CD4-positive, alpha-beta T cell treated with Interleukin-17A for 1 hour (primary cell): ENCODE results near the gene SETDB2.

Experiments
- DNase-seq: peaks from one replicate; pipeline ENCODE4 v3.0.0-alpha.2; 2020

Gene SETDB2

DNA sequence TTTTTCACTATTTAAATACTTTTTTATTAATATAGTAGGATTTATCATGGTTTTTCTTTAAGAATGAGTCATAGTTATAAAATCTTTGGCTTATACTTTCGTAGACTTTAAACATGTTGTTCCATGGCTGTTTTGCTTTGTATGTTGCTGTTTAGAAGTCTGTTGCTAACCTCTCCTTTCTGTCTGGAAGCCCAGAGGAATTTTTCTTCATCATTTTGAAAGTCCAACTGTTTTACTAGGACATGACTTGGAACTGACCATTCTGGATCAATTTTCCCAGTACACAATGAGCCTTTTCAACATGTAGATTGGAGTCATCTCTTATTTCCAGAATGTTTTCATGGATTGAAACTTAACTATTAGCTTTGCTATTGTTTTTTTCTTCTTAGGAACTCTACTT, 8.1 kb upstream of the SETDB2 start:
- DNase-seq: no peak

DNA sequence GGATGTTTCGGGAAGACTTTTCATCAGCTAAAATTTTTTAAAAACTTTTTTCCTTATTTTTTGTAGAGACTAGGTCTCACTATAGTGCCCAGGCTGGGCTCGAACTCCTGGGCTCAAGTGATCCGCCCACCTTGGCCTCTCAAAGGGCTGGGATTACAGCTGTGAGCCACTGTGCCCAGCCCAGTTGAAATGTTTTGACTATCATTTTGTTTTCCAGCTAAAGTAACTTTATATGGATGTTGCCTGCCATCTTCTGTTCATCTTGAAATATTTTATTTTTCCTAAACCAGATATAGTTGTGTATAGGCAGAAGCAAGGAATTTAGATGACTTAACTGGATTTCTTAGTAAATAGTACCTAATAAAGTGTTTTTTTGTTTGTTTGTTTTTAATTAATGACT, 7.2 kb upstream of the SETDB2 start:
- DNase-seq: no peak

DNA sequence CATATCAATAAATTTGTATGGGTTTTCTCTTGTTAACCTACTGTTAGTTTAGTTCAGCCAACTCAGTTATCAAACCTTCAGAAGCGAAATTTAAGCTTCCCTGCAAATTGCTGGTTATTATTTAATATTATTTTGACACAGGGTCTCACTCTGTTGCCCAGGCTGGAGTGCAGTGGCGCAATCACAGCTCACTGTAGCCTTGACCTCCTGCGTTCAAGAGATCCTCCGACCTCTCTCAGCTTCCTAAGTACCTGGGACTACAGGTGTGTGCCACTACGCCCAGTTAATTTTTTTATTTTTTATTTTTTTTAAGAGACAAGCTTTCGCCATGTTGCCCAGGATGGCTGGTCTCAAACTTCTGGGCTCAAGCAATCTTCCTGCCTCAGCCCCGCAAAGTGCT, 6.4 kb upstream of the SETDB2 start:
- no peak for DNase-seq

DNA sequence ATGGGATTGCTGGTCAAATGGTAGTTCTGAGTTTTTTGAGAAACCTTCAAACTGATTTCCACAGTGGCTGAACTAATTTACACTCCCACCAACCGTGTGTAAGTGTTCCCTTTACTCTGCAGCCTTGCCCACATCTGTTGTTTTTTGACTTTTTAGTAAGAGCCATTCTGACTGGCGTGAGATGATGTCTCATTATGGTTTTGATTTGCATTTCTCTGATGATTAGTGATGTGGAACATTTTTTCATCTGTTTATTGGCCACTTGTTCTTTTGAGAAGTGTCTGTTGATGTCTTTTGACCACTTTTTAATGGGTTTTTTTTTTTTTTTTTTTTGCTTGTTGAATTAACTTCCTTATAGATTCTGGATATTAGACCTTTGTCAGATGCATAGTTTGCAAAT, 4.5 kb upstream of the SETDB2 start:
- no peak for DNase-seq

DNA sequence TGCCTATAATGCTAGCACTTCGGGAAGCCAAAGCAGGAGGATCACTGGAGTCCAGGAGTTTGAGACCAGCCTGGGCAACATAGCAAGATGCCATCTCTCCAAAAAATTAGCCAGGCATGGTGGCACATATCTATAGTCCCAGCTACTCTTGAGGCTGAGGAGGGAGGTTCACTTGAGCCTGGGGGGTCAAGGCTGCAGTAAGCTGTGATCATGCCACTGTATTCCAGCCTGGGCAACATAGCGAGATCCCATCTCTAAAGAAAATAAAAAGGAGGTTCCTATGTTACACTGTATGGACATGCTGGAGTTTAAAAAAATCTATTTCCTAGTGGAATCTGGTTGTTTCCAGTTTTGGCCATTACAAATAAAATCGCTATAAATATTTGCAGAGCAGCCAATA, 2.8 kb upstream of the SETDB2 start:
- no peak for DNase-seq

DNA sequence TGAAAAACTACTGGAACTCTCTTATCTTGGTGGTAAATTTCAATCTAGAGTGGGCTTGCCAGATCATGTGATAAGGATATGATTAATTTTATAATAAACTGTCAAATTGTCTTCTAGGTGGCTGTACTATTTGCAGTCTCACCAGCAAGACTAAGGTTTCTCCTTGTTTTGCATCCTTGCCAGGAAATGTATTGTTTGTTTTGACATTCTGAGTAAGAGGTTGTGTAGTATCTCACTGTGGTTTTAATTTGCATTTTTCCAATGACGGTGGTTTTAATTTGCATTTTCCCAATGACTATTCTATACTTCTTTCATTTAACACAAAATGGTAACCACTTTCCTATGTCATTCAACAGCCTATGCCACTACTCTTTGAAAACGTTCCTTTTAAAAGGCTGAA, 2.2 kb upstream of the SETDB2 start:
- no peak for DNase-seq

DNA sequence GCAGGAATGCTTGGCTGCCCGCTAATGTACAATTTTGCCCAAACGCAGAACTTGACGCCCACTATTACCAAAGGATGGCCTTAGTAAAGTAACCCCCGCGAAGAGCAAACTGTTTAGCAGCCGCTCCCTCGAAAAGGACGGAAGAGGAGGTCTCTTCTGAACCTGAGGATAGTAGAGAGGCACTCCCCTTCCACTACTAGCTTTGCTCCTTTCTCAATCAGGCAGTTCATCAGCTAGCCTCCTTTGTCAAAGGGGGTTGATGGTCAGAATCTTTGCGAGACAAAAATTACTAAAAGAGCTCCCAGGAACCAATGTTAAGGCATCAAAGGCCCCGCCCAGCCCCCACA, 744 bp upstream of the SETDB2 start:
- no peak for DNase-seq

DNA sequence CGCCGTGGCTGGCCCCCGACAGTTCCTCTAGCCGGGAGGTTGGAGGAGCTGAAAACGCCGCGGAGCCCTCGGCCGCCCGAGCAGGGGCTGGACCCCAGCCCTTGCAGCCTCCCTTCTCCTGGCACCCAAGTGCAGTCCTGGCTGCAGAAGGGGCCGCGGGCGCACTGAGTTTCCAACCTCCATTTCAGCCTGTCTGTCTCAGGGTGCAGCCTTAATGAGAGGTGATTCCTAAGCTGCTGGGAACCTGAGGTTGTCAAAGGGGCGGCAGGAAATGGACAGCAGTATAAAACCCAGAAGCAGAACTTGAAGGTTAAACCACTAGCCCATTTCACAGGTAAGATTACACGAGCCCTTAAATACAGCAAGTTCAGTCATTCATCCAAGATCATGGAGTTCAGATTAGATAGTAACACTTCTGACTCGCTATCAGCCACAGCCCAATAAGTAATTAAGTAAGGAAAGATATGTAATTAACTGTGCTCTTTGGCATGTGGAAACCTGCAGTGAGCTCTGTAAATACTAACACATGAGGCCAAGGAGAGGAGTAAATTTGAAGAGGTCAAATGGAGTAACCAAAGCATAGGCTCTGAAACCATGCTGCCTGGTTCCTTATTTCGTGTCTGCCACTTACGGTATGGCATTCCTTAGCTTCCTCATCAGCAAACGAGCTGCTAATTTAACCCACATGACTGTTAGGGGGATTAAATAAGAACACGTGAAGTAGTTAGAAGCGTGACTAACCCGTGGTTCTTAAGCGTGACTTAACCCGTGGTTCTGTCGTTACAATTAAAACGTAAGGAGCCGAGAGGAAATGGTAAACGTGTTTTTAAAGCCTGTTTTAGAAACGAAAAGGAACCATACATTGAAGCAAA, 686 bp downstream of the SETDB2 start:
- peak; percentile 69 for DNase-seq

DNA sequence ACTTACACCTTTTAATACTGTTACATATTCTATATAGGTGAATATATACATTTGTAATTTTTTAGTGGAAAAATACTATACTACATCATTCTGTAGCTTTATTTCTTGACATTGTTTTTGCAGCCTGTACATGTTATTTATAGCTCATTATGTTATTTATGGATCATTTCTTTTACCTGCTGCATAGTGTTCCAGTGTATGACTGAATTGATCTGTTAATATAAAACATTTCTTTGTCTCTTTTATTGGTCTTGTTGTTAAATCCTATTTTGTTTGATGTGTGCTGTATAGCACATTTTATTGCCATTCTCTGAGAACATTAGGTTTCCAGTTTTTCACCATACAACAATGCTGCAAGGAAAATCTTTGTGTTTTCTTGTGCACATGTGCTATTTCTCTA, 2.4 kb downstream of the SETDB2 start:
- DNase-seq: no peak

DNA sequence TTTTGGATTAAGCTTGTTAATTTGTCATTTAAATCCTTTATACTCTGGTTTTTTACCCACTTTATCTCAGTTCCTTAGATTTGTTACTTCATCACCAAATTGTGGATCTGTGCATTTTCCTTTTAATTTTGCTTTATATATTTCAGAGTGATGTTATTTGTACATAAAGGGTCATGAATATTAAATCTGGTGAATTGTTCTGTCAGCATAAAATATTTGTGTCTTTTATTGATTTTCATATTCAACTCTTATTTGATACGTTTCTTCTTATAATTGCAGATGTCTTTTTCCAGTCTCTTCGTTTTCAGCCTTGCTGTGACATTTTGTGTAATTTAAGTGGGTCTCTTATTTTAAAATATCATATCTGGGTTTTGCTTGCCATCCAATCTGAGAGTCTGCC, 4.7 kb downstream of the SETDB2 start:
- DNase-seq: no peak

DNA sequence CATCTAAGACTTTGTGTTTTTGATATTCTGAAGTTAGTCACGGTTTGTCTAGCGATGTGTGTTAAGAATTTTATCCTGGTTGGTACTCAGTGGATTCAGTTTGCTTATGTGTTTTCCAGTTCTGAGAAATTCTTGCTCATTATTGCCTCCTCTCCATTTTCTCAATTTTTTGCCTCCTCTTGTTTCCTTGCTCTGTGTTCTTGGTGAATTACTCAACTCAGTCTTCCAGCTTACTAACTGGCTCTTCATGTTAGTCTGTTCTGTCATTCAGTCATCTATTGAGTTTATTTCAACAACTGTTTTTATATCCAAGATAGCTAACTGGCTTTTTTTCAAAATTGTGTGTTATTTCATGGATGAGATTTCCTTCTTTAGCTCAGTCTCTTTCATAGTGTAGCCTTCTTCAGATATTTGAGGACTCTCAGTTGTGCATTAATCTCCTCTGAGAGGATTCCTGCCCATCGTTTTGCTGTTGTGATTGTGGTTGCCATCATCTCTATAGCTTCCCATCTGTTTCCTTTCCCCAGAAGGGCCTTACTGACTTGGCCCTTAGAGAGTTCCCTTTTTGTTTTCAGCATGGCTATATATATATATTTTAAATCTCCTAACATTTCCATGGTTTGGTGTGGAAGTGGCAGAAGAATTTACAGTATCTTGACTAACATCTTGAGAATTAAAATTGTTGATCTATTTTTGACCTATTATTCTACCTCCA, 6.2 kb downstream of the SETDB2 start:
- DNase-seq: no peak

DNA sequence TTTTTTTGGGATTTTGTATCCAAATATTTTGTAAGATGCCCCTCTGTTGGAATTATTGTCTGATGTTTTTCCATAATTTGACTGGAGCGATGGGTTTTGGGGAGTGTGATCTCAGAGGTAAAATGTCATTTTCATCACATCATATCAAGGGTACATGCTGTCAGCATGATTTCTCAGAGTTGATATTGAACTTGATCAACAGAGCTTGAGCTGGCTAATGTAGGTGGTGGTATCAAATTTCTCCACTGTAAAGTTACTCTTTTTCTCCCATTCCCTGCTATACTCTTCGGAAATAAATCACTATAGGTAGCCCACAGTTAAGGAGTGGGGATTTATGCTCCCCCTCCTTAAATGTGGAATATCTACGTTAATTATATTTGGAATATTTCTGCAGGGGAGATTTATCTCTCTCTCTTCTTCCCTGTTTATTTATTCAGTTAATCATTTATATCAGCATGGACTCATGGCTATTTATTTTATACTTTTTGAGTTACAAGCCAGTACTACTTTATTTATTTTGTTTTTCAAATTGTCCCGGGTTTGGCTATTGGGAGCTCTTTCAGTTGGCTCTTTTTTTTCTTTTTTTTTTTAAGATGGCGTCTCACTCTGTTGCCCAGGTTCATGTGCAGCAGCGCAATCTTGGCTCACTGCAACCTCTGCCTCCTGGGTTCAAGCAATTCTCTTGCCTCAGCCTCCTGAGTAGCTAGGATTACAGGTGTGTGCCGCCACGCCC, 8.8 kb downstream of the SETDB2 start:
- DNase-seq: no peak

DNA sequence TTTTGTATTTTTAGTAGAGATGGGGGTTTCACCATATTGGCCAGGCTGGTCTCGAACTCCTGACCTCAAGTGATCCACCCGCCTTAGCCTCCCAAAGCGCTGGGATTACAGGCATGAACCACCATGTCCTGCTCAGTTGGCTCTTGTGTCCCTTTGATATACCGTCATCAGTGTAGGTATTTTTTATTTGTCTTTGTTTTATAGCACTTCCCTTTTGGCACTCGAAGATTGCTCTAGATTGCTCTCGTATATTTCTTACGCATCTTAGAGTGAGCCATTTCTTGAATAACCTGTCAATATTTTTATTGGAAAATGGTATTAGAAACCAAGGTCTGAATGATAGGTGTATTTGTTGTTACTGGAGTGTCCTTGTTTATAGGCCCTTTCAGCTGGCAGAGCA, 9.4 kb downstream of the SETDB2 start:
- no peak for DNase-seq

DNA sequence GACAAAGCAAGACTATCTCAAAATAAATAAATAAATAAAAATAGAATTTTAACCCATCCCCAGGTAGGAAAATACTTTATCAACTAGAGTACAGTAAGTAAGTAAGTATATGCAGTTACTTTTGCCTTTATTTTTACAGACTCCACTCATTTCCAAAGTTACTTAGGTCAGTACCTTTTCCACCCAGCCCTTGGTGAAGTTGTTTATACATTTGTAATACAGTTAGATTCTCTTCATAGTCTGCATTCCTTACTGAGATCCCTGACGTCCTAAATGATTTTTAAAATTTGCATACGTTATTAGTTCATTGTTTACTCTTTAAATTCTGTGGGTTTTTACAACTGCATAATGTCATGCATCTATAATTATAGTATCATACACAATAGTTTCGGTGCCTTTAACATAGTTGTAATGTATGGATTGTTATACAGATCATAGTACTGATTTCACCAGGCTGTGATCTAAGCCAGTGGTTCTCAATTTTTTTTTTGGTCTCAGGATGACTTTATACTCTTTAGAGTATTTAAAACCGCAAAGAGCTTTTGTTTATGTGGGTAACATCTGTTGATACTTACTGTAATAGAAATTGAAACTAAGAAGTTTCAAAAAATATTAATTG, 10.4 kb downstream of the SETDB2 start:
- DNase-seq: peak; percentile 41

DNA sequence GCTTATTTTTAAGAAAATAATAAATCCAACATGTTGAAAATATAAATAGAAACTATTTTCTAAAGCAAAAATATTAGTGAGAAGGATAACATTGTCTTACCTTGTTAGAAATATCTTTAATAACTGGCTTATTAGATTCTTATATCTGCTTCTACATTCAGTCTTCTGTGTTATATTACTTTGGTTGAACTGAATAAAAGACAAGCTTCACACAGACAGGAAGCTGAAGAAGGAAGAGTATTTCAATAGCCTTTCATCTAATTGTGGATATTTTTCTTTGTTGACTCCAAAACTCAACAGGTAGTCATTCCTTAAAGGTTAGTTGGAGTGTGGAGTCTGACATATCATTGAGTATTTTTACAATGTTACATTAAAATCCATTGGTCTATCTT, 10.9 kb downstream of the SETDB2 start:
- no peak for DNase-seq

DNA sequence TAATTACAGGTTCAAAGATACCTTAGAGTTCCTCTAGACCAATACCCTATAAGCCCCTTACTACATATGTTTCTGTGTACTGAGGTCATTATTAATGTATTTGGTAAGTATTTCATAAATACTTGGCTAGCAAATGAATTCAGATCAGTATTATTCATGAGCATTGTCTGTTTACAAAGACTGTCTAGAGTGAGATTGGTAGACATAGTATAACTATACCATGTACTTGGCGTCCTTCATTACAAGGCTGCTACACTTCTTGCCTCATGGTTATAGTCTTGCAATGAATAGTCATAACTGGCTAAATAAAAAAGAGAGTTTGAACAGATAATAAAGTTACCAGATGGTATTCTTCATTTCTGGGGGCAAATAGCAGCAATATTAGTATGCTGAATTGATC, 12.1 kb downstream of the SETDB2 start:
- no peak for DNase-seq

DNA sequence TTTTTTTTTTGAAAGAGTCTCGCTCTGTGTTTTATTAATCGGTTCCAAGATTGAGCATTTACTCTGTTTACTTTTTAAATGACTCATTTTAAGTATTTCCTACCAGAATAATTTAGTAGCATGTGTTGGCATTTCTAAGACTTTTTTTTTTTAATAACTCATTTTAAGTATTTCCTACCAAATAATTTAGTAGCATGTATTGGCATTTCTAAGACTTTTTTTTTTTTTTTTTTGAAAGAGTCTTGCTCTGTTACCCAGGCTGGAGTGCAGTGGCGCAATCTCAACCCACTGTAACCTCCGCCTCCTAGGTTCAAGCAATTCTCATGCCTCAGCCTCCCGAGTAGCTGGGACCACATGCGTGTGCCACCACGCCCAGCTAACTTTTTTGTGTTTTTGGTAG, 13.1 kb downstream of the SETDB2 start:
- DNase-seq: no peak

DNA sequence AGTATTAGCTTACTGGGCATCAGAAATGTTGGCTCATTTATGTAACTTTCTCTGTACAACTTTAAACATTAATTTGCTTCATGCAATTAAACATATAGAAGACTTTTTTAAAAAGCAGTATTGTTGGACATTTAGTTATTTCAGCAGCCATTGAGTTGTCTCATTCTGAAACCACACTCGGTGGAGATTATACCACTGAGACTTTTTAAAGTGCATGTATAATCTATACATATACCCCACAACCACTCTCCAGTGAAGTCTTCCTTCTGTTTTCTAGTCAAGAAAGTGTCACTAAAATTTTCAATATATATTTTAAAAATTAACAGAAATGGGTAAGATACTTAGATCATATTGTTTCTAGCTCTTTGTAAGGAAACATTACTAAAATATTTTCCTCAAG, 15.5 kb downstream of the SETDB2 start:
- no peak for DNase-seq

DNA sequence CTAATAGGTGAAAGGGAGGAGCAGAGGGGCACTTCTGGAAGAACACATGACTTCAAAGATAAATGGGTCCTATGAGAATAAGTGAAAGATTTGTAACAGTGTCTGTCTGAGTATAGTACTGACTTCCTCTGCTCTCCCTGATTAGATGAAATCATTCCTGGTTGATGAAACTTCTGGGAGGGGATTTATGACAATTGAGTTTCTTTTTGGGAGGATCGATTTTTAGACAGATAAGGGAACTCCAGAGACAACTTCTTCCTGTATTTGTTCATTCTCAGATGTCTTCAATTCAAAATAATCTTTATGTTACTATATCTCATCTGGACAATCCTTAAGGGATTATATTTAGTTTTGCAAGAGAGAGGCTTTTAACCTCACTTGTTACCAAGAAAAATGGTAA, 20.0 kb downstream of the SETDB2 start:
- no peak for DNase-seq

DNA sequence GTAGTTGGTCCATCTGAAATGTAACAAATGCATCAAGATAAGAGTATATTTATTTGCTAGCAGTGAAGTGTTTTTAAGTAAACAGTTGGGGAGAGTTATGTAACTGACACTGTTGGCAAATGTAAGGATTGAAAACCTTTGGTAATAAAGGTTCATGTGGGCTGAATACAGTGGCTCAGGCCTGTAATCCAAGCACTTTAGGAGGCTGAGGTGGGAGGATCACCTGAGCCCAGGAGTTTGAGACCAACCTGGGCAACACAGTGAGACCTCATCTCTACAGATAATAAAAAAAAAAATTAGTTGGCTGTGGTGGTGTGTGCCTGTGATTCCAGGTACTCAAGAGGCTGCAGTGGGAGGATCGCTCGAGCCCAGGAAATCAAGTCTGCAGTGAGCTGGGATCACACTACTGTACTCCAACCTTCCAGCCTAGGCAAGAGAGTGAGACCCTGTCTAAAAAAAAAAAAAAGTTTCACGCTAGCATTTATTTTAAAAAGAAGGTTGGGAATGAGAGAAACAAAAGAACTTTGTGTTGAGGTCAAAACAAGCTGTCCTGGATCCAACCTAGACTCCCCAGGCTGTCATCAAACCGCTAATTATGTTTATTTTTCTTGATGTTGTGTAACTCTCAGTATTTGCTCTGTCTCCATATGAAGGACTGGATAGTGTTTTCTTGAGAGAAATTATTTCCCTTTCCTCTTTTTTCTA, 20.7 kb downstream of the SETDB2 start:
- no peak for DNase-seq

DNA sequence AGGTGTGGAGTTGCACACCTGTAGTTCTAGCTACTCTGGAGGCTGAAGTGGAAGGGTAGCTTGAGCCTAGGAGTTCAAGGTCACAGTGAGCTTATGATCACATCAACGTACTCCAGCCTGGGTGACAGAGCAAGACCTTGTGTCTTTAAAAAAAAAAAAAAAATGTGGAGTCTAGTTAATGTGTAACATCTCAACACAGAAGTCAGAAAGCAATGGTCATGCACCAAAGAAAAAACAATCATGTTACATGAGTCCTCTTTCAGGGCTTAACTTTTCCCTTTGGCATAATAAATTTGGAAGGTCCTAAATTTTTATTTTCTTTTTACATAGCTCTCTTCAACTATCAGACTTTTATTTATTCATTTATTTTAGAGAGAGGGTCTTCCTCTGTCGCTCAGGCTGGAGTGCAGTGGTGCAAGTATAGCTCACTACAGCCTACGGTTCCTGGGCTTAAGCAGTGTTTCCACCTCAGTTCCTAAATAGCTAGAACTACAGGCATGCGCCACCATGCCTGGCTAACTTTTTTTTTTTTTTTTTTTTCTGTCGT, 22.3 kb downstream of the SETDB2 start:
- DNase-seq: no peak

DNA sequence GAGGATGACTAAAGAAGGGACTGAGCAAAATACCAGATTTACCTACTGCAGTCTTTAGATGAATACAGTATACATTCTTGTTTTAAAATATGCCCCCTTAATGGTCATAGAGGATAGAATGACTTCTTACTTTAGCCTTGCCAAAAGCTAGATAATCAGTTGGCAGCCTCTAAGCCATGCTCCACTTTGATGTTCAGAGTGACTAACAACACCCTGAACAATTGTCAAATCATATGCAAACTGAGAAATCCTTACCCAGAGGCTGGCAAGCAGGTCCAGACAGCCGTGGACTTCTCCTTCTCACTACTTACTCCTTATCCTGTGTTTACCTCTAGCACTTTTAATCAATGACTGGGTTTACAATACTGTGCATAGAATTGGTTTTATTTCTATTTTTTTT, 28.1 kb downstream of the SETDB2 start:
- no peak for DNase-seq

DNA sequence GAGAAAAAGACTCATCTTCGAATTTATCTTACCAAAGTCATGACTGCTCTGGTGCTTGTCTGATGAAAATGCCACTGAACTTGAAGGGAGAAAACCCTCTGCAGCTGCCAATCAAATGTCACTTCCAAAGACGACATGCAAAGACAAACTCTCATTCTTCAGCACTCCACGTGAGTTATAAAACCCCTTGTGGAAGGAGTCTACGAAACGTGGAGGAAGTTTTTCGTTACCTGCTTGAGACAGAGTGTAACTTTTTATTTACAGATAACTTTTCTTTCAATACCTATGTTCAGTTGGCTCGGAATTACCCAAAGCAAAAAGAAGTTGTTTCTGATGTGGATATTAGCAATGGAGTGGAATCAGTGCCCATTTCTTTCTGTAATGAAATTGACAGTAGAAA, 32.5 kb downstream of the SETDB2 start:
- DNase-seq: no peak
